HEK293 (cell line): Measurements from ENCODE around the gene MAD2L2.

ENCODE experiments used
- EGR2 ChIP-seq: fragments of 450-650 bp; formaldehyde crosslinking; IDR thresholded peaks from 2 replicates; pipeline ENCODE4 v1.5.1; 2016; ENCODE audit warnings: low read depth, missing biosample characterization, missing genetic modification characterization
- GFI1B ChIP-seq: fragments of 450-650 bp; formaldehyde crosslinking; IDR thresholded peaks from 2 replicates; pipeline ENCODE4 v1.5.1; 2016; ENCODE audit warnings: missing biosample characterization, missing genetic modification characterization
- RBAK ChIP-seq: fragments of 450-650 bp; formaldehyde crosslinking; IDR thresholded peaks from 2 replicates; pipeline ENCODE4 v1.5.1; 2016; ENCODE audit warnings: missing biosample characterization, missing genetic modification characterization
- REPIN1 ChIP-seq: fragments of 450-650 bp; formaldehyde crosslinking; IDR thresholded peaks from 2 replicates; pipeline ENCODE4 v1.5.1; 2017; ENCODE audit warnings: missing biosample characterization, missing genetic modification characterization, low read depth
- SETDB1 ChIP-seq: IDR thresholded peaks from one replicate; pipeline ENCODE4 v1.6.1; 2017; ENCODE audit warnings: mild to moderate bottlenecking, low read length, moderate library complexity, mixed read lengths; ENCODE audit not compliant: insufficient read length
- TRIM28 ChIP-seq: IDR thresholded peaks from 2 replicates; pipeline ENCODE4 v1.6.1; 2011; ENCODE audit warnings: low read length, control low read depth, borderline replicate concordance
- WT1 ChIP-seq: fragments of 450-650 bp; formaldehyde crosslinking; IDR thresholded peaks from 2 replicates; pipeline ENCODE4 v1.5.1; 2016; ENCODE audit warnings: missing biosample characterization, missing genetic modification characterization
- ZBTB20 ChIP-seq: fragments of 450-650 bp; formaldehyde crosslinking; IDR thresholded peaks from 2 replicates; pipeline ENCODE4 v1.5.1; 2016; ENCODE audit warnings: missing biosample characterization, missing genetic modification characterization
- ZNF175 ChIP-seq: fragments of 450-650 bp; formaldehyde crosslinking; IDR thresholded peaks from 2 replicates; pipeline ENCODE4 v1.5.1; 2016; ENCODE audit warnings: missing biosample characterization, missing genetic modification characterization
- ZNF211 ChIP-seq: fragments of 450-650 bp; formaldehyde crosslinking; IDR thresholded peaks from 2 replicates; pipeline ENCODE4 v1.5.1; 2016; ENCODE audit warnings: low read depth, missing biosample characterization, missing genetic modification characterization
- ZNF221 ChIP-seq: fragments of 450-650 bp; formaldehyde crosslinking; IDR thresholded peaks from 2 replicates; pipeline ENCODE4 v1.5.1; 2017; ENCODE audit warnings: missing biosample characterization, missing genetic modification characterization, borderline replicate concordance
- ZNF223 ChIP-seq: fragments of 450-650 bp; formaldehyde crosslinking; IDR thresholded peaks from 2 replicates; pipeline ENCODE4 v1.5.1; 2016; ENCODE audit warnings: missing biosample characterization, missing genetic modification characterization
- ZNF394 ChIP-seq: fragments of 450-650 bp; formaldehyde crosslinking; IDR thresholded peaks from 2 replicates; pipeline ENCODE4 v1.5.1; 2016; ENCODE audit warnings: missing biosample characterization, missing genetic modification characterization, mild to moderate bottlenecking, moderate library complexity, borderline replicate concordance
- ZNF404 ChIP-seq: fragments of 450-650 bp; formaldehyde crosslinking; IDR thresholded peaks from 2 replicates; pipeline ENCODE4 v1.5.1; 2017; ENCODE audit warnings: missing biosample characterization, missing genetic modification characterization
- ZNF423 ChIP-seq: fragments of 450-650 bp; formaldehyde crosslinking; IDR thresholded peaks from 2 replicates; pipeline ENCODE4 v1.5.1; 2016; ENCODE audit warnings: missing biosample characterization, missing genetic modification characterization
- ZNF558 ChIP-seq: fragments of 450-650 bp; formaldehyde crosslinking; IDR thresholded peaks from 2 replicates; pipeline ENCODE4 v1.5.1; 2016; ENCODE audit warnings: missing biosample characterization, missing genetic modification characterization
- ZNF560 ChIP-seq: fragments of 450-650 bp; formaldehyde crosslinking; IDR thresholded peaks from 2 replicates; pipeline ENCODE4 v1.5.1; 2017; ENCODE audit warnings: missing biosample characterization, missing genetic modification characterization, borderline replicate concordance
- ZNF610 ChIP-seq: fragments of 450-650 bp; formaldehyde crosslinking; IDR thresholded peaks from 2 replicates; pipeline ENCODE4 v1.5.1; 2016; ENCODE audit warnings: missing biosample characterization, missing genetic modification characterization, borderline replicate concordance
- ZNF660 ChIP-seq: fragments of 450-650 bp; IDR thresholded peaks from 2 replicates; pipeline ENCODE4 v1.5.1; 2018; ENCODE audit warnings: missing biosample characterization, mild to moderate bottlenecking, missing genetic modification characterization
- ZNF664 ChIP-seq: fragments of 450-650 bp; formaldehyde crosslinking; IDR thresholded peaks from 2 replicates; pipeline ENCODE4 v1.5.1; 2016; ENCODE audit warnings: missing biosample characterization, missing genetic modification characterization
- ZNF768 ChIP-seq: fragments of 450-650 bp; formaldehyde crosslinking; IDR thresholded peaks from 2 replicates; pipeline ENCODE4 v1.5.1; 2018; ENCODE audit warnings: missing biosample characterization, mild to moderate bottlenecking, missing genetic modification characterization
- ZNF843 ChIP-seq: fragments of 450-650 bp; formaldehyde crosslinking; IDR thresholded peaks from 2 replicates; pipeline ENCODE4 v1.5.1; 2016; ENCODE audit warnings: missing biosample characterization, missing genetic modification characterization
- TF ChIP-seq, protein P1 (sequence below): fragments of 450-650 bp; formaldehyde crosslinking; conservative IDR thresholded peaks from 2 replicates; pipeline ENCODE4 v1.5.1; 2016; ENCODE audit warnings: low read depth, missing biosample characterization, missing genetic modification characterization
- TF ChIP-seq, protein P2 (sequence below): fragments of 450-650 bp; formaldehyde crosslinking; IDR thresholded peaks from 2 replicates; pipeline ENCODE4 v1.5.1; 2016; ENCODE audit warnings: missing biosample characterization, missing genetic modification characterization
- TF ChIP-seq, protein P3 (sequence below): fragments of 450-650 bp; formaldehyde crosslinking; IDR thresholded peaks from 2 replicates; pipeline ENCODE4 v1.5.1; 2016; ENCODE audit warnings: missing biosample characterization, missing genetic modification characterization
- TF ChIP-seq, protein P4 (sequence below): fragments of 450-650 bp; formaldehyde crosslinking; IDR thresholded peaks from 2 replicates; pipeline ENCODE4 v1.5.1; 2016; ENCODE audit warnings: missing biosample characterization, missing genetic modification characterization
- TF ChIP-seq, protein P5 (sequence below): fragments of 450-650 bp; formaldehyde crosslinking; IDR thresholded peaks from 2 replicates; pipeline ENCODE4 v1.5.1; 2016; ENCODE audit warnings: missing biosample characterization, missing genetic modification characterization
- TF ChIP-seq, protein P6 (sequence below): fragments of 450-650 bp; formaldehyde crosslinking; IDR thresholded peaks from 2 replicates; pipeline ENCODE4 v1.5.1; 2016; ENCODE audit warnings: missing biosample characterization, missing genetic modification characterization

The MAD2L2 gene

DNA sequence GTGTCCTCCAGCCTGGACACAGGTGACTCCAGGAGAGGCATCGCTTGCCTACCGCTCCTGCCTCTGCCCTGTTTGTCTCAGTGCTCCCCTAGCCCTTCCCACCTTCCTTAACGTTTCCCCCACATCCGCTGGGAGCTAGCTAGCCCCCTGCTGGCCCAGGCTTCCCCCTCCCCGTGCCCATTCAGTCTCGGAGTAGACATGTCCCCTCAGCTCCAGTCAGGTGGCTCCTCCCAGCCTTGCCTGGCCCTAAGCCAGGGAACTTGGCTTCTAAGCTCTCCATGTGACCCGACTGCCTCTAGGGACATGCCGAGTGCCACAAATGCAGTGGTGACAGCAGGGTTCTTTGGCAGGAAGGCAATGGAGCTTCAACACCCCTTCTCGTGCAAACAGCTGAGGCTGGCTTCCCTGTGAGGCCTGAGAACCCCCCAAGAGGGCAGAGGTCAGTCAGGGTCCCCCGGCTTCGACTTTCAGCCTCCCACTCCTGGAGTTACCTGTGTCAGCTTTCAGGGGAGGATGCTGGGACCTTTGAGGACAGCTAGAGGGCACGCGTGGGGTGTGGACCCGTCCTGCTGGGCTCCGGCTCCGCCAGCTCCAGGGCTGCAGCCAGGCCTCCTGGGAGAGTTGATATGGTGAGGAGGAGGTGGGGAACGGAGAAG, 26.8 kb upstream of the MAD2L2 start (continued):
- TF ChIP-seq, protein P1, sequence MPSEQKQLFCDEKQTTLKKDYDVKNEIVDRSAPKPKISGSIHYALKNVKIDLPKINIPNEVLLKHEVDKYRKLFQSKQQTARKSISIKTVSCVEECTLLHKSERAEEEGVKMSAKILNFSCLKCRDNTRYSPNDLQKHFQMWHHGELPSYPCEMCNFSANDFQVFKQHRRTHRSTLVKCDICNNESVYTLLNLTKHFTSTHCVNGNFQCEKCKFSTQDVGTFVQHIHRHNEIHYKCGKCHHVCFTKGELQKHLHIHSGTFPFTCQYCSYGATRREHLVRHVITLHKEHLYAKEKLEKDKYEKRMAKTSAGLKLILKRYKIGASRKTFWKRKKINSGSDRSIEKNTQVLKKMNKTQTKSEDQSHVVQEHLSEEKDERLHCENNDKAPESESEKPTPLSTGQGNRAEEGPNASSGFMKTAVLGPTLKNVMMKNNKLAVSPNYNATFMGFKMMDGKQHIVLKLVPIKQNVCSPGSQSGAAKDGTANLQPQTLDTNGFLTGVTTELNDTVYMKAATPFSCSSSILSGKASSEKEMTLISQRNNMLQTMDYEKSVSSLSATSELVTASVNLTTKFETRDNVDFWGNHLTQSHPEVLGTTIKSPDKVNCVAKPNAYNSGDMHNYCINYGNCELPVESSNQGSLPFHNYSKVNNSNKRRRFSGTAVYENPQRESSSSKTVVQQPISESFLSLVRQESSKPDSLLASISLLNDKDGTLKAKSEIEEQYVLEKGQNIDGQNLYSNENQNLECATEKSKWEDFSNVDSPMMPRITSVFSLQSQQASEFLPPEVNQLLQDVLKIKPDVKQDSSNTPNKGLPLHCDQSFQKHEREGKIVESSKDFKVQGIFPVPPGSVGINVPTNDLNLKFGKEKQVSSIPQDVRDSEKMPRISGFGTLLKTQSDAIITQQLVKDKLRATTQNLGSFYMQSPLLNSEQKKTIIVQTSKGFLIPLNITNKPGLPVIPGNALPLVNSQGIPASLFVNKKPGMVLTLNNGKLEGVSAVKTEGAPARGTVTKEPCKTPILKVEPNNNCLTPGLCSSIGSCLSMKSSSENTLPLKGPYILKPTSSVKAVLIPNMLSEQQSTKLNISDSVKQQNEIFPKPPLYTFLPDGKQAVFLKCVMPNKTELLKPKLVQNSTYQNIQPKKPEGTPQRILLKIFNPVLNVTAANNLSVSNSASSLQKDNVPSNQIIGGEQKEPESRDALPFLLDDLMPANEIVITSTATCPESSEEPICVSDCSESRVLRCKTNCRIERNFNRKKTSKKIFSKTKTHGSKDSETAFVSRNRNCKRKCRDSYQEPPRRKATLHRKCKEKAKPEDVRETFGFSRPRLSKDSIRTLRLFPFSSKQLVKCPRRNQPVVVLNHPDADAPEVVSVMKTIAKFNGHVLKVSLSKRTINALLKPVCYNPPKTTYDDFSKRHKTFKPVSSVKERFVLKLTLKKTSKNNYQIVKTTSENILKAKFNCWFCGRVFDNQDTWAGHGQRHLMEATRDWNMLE (tag by site-specific recombination), result no peak
- TF ChIP-seq WT1 (tag by site-specific recombination), result 0 out of 2 replicates have a peak, but pooled peaks have one; percentile 32
- no peak for TF ChIP-seq EGR2
- TF ChIP-seq ZNF664 (tag by site-specific recombination), result no peak
- no peak for TF ChIP-seq ZNF660 (tag by site-specific recombination)
- TF ChIP-seq ZNF423 (tag by site-specific recombination), result peak; percentile 85
- TF ChIP-seq GFI1B (tag by site-specific recombination), result no peak
- TF ChIP-seq, protein P2, sequence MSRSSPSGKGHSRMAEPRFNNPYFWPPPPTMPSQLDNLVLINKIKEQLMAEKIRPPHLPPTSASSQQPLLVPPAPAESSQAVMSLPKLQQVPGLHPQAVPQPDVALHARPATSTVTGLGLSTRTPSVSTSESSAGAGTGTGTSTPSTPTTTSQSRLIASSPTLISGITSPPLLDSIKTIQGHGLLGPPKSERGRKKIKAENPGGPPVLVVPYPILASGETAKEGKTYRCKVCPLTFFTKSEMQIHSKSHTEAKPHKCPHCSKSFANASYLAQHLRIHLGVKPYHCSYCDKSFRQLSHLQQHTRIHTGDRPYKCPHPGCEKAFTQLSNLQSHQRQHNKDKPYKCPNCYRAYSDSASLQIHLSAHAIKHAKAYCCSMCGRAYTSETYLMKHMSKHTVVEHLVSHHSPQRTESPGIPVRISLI (tag by site-specific recombination), result no peak
- TF ChIP-seq ZNF394 (tag by site-specific recombination), result no peak
- no peak for TF ChIP-seq ZNF175
- TF ChIP-seq RBAK, result no peak
- no peak for TF ChIP-seq ZNF404
- TF ChIP-seq ZNF223, result no peak
- no peak for TF ChIP-seq ZNF221 (tag by site-specific recombination)
- TF ChIP-seq ZNF843 (tag by site-specific recombination), result no peak
- TF ChIP-seq TRIM28, result no peak
- no peak for TF ChIP-seq ZNF211 (tag by site-specific recombination)
- TF ChIP-seq, protein P3, sequence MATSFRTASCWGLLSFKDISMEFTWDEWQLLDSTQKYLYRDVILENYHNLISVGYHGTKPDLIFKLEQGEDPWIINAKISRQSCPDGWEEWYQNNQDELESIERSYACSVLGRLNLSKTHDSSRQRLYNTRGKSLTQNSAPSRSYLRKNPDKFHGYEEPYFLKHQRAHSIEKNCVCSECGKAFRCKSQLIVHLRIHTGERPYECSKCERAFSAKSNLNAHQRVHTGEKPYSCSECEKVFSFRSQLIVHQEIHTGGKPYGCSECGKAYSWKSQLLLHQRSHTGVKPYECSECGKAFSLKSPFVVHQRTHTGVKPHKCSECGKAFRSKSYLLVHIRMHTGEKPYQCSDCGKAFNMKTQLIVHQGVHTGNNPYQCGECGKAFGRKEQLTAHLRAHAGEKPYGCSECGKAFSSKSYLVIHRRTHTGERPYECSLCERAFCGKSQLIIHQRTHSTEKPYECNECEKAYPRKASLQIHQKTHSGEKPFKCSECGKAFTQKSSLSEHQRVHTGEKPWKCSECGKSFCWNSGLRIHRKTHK (tag by site-specific recombination), result no peak
- TF ChIP-seq ZNF558 (tag by site-specific recombination), result no peak
- TF ChIP-seq, protein P4, sequence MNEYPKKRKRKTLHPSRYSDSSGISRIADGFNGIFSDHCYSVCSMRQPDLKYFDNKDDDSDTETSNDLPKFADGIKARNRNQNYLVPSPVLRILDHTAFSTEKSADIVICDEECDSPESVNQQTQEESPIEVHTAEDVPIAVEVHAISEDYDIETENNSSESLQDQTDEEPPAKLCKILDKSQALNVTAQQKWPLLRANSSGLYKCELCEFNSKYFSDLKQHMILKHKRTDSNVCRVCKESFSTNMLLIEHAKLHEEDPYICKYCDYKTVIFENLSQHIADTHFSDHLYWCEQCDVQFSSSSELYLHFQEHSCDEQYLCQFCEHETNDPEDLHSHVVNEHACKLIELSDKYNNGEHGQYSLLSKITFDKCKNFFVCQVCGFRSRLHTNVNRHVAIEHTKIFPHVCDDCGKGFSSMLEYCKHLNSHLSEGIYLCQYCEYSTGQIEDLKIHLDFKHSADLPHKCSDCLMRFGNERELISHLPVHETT (tag by site-specific recombination), result no peak
- no peak for TF ChIP-seq REPIN1
- TF ChIP-seq, protein P5, sequence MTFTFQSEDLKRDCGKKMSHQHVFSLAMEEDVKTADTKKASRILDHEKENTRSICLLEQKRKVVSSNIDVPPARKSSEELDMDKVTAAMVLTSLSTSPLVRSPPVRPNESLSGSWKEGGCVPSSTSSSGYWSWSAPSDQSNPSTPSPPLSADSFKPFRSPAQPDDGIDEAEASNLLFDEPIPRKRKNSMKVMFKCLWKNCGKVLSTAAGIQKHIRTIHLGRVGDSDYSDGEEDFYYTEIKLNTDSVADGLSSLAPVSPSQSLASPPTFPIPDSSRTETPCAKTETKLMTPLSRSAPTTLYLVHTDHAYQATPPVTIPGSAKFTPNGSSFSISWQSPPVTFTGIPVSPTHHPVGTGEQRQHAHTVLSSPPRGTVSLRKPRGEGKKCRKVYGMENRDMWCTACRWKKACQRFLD (tag by site-specific recombination), result no peak
- no peak for TF ChIP-seq ZNF610 (tag by site-specific recombination)
- TF ChIP-seq, protein P6, sequence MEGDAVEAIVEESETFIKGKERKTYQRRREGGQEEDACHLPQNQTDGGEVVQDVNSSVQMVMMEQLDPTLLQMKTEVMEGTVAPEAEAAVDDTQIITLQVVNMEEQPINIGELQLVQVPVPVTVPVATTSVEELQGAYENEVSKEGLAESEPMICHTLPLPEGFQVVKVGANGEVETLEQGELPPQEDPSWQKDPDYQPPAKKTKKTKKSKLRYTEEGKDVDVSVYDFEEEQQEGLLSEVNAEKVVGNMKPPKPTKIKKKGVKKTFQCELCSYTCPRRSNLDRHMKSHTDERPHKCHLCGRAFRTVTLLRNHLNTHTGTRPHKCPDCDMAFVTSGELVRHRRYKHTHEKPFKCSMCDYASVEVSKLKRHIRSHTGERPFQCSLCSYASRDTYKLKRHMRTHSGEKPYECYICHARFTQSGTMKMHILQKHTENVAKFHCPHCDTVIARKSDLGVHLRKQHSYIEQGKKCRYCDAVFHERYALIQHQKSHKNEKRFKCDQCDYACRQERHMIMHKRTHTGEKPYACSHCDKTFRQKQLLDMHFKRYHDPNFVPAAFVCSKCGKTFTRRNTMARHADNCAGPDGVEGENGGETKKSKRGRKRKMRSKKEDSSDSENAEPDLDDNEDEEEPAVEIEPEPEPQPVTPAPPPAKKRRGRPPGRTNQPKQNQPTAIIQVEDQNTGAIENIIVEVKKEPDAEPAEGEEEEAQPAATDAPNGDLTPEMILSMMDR (tag by site-specific recombination), result peak; percentile 74
- no peak for TF ChIP-seq ZNF560
- no peak for TF ChIP-seq ZNF768
- peak; percentile 51; the same call in 1 of the 2 replicates for TF ChIP-seq ZBTB20 (tag by site-specific recombination)
- no peak for TF ChIP-seq SETDB1
